Measurements from ENCODE around the gene RNF13.

The RNF13 gene

DNA sequence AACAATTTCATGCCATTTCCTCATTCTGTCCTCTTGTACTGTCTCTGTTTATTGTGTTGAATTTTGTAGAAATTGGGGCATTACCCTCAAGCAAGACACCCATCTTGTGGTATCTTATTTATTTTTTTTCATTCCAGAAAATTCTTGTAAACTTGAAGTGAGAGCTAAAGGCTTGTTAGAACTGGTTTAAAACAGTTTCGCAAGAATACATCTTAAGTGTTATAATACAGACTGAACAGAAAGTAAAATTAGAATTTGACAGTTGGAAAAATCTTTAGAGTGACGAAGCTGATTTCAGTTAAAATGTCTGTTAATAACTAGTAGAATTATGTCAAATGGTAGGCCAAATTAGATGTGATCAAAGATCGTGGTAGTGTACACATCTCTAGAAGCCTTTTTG is 26.9 kb downstream of the RNF13 start:
- H3K27ac ChIP-seq (replicated peaks): no peak overlapping the region
- no peak overlapping the region for H3K4me3 ChIP-seq (replicated peaks; ENCODE audit: insufficient read depth, low read length)
- TF ChIP-seq GABPA (IDR thresholded peaks at IDR 0.05; ENCODE audit: low read depth) (no peak), SPI1 (IDR thresholded peaks at IDR 0.05; ENCODE audit: borderline replicate concordance, low read depth) (no peak), POLR2AphosphoS5 (IDR thresholded peaks at IDR 0.05; ENCODE audit: low read depth) (no peak)
- TF ChIP-seq, protein P1, sequence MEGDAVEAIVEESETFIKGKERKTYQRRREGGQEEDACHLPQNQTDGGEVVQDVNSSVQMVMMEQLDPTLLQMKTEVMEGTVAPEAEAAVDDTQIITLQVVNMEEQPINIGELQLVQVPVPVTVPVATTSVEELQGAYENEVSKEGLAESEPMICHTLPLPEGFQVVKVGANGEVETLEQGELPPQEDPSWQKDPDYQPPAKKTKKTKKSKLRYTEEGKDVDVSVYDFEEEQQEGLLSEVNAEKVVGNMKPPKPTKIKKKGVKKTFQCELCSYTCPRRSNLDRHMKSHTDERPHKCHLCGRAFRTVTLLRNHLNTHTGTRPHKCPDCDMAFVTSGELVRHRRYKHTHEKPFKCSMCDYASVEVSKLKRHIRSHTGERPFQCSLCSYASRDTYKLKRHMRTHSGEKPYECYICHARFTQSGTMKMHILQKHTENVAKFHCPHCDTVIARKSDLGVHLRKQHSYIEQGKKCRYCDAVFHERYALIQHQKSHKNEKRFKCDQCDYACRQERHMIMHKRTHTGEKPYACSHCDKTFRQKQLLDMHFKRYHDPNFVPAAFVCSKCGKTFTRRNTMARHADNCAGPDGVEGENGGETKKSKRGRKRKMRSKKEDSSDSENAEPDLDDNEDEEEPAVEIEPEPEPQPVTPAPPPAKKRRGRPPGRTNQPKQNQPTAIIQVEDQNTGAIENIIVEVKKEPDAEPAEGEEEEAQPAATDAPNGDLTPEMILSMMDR (IDR thresholded peaks at IDR 0.05; ENCODE audit: insufficient read depth, low read length): no peak
- DNase-seq (ENCODE audit: low read depth in 1 of 2, low spot score in 1 of 2): no peak
- no peaks in the 10 kb centered on the region for H3K27me3 ChIP-seq (ENCODE audit: insufficient read depth, poor library complexity, severe bottlenecking)

DNA sequence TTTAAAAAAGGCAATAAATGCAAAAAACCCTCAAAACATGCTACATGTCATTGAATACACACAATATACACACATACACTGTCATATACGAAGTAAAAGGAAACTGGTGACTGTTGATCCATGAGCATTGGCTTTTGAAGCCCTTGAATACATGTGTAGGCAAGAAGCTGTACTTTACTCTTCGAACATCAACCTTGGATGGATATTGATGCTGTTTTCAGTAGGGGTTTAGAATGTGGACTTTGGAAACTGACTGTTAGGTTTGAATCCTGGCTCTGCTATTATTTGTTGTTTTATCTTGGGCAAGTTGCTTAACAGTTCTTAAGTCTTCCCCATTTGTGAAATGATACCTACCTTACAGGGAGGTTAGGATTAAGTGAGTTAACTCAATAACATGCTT is 30.5 kb downstream of the RNF13 start:
- H3K4me3 ChIP-seq (replicated peaks; ENCODE audit: insufficient read depth, low read length): no peak overlapping the region
- no peak for TF ChIP-seq POLR2AphosphoS5 (IDR thresholded peaks at IDR 0.05; ENCODE audit: low read depth)
- no peak for TF ChIP-seq REST (IDR thresholded peaks at IDR 0.05; ENCODE audit: insufficient replicate concordance, low read depth)
- TF ChIP-seq, protein P1 (IDR thresholded peaks at IDR 0.05; ENCODE audit: insufficient read depth, low read length): no peak
- TF ChIP-seq SPI1 (IDR thresholded peaks at IDR 0.05; ENCODE audit: borderline replicate concordance, low read depth): no peak
- no peak for TF ChIP-seq GABPA (IDR thresholded peaks at IDR 0.05; ENCODE audit: low read depth)
- no peaks in the 10 kb centered on the region for H3K27me3 ChIP-seq (ENCODE audit: insufficient read depth, poor library complexity, severe bottlenecking)
- no peak for DNase-seq (ENCODE audit: low read depth in 1 of 2, low spot score in 1 of 2)
- H3K27ac ChIP-seq (replicated peaks): no peak overlapping the region

DNA sequence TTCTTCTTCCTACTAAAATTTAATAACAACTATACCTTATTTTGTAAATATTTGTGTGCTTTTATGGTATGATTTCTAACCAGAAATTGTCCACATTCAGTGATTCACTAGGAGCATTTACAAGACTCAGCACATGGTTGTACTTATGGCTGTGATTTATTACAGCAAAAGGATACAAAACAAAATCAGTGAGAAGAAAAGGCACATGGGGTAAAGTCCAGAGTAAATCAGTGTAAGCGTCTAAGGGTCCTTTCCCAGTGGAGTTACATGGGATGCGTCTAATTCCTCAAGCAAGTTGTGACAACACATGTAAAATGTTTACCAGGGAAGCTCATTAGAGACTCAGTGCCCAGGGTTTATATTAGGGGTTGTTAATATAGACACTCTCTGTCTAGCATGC is 31.1 kb downstream of the RNF13 start:
- H3K27me3 ChIP-seq (ENCODE audit: insufficient read depth, poor library complexity, severe bottlenecking): no peaks in the 10 kb centered on the region
- H3K4me3 ChIP-seq (replicated peaks; ENCODE audit: insufficient read depth, low read length): no peak overlapping the region
- DNase-seq (ENCODE audit: low read depth in 1 of 2, low spot score in 1 of 2): no peak
- no peak for TF ChIP-seq GABPA (IDR thresholded peaks at IDR 0.05; ENCODE audit: low read depth)
- TF ChIP-seq POLR2AphosphoS5 (IDR thresholded peaks at IDR 0.05; ENCODE audit: low read depth): no peak
- TF ChIP-seq, protein P1 (IDR thresholded peaks at IDR 0.05; ENCODE audit: insufficient read depth, low read length): no peak
- TF ChIP-seq REST (IDR thresholded peaks at IDR 0.05; ENCODE audit: insufficient replicate concordance, low read depth): no peak
- TF ChIP-seq SPI1 (IDR thresholded peaks at IDR 0.05; ENCODE audit: borderline replicate concordance, low read depth): no peak
- no peak overlapping the region for H3K27ac ChIP-seq (replicated peaks)

GRCh38 chr3:149845570-149846244 is 32.7 kb downstream of the RNF13 start:
- no peak overlapping the region for H3K4me3 ChIP-seq (replicated peaks; ENCODE audit: insufficient read depth, low read length)
- H3K27ac ChIP-seq (replicated peaks): no peak overlapping the region
- no peak for TF ChIP-seq REST (IDR thresholded peaks at IDR 0.05; ENCODE audit: insufficient replicate concordance, low read depth)
- TF ChIP-seq, protein P1 (IDR thresholded peaks at IDR 0.05; ENCODE audit: insufficient read depth, low read length): no peak
- no peak for TF ChIP-seq GABPA (IDR thresholded peaks at IDR 0.05; ENCODE audit: low read depth)
- no peak for TF ChIP-seq POLR2AphosphoS5 (IDR thresholded peaks at IDR 0.05; ENCODE audit: low read depth)
- TF ChIP-seq SPI1 (IDR thresholded peaks at IDR 0.05; ENCODE audit: borderline replicate concordance, low read depth): no peak
- H3K27me3 ChIP-seq (ENCODE audit: insufficient read depth, poor library complexity, severe bottlenecking): no peaks in the 10 kb centered on the region
- no peak for DNase-seq (ENCODE audit: low read depth in 1 of 2, low spot score in 1 of 2)

Data from HL-60 (cell line).